GM18868 (cell line): ENCODE data around the gene PARVA.

Experiments
- ATAC-seq: cut with Tn5 transposase; IDR thresholded peaks from one replicate; pipeline ENCODE4 v1.9.1; 2021; ENCODE audit warnings: mild to moderate bottlenecking, moderate library complexity; ENCODE audit not compliant: unreplicated experiment

PARVA gene

GRCh38 chr11:12544986-12545775, 167.8 kb downstream of the PARVA start:
- ATAC-seq = no peak

GRCh38 chr11:12546122-12546521, 168.8 kb downstream of the PARVA start:
- ATAC-seq = no peak

- ATAC-seq = no peak
Observed at GRCh38 chr11:12546660-12547059, 169.3 kb downstream of the PARVA start.

GRCh38 chr11:12547953-12548650, 170.7 kb downstream of the PARVA start:
- no peak for ATAC-seq

- ATAC-seq = no peak
Observed at GRCh38 chr11:12552692-12553091, 175.3 kb downstream of the PARVA start.

GRCh38 chr11:12554122-12554521, 176.8 kb downstream of the PARVA start:
- ATAC-seq = no peak

- ATAC-seq = no peak
Observed at GRCh38 chr11:12556155-12556554, 178.8 kb downstream of the PARVA start.

GRCh38 chr11:12556788-12557384, 179.5 kb downstream of the PARVA start:
- ATAC-seq = no peak

GRCh38 chr11:12559011-12559410, 181.6 kb downstream of the PARVA start:
- ATAC-seq = no peak

GRCh38 chr11:12560362-12560761, 183.0 kb downstream of the PARVA start:
- no peak for ATAC-seq

GRCh38 chr11:12560861-12561260, 183.5 kb downstream of the PARVA start:
- no peak for ATAC-seq

- no peak for ATAC-seq
Observed at GRCh38 chr11:12564012-12564411, 186.6 kb downstream of the PARVA start.

GRCh38 chr11:12565406-12565805, 188.0 kb downstream of the PARVA start:
- ATAC-seq = no peak

GRCh38 chr11:12567746-12568460, 190.5 kb downstream of the PARVA start:
- no peak for ATAC-seq

- ATAC-seq = no peak
Observed at GRCh38 chr11:12569499-12570425, 192.4 kb downstream of the PARVA start.

- no peak for ATAC-seq
Observed at GRCh38 chr11:12573707-12574485, 196.5 kb downstream of the PARVA start.

GRCh38 chr11:12577725-12578644, 200.6 kb downstream of the PARVA start:
- ATAC-seq = no peak

GRCh38 chr11:12581416-12581815, 204.0 kb downstream of the PARVA start:
- ATAC-seq = no peak
